IPS-18c (cell line): ENCODE measurements around the gene MKRN2OS.
"Not testable (repeated sequence)": the region's sequence is repeated elsewhere in the genome, so short reads cannot be mapped to it uniquely, and the experiment has no call there.

Experiments
- H3K4me3 ChIP-seq: 2 replicates; pipeline ENCODE4 v1.7.0; 2013; ENCODE audit warnings: low read depth, mild to moderate bottlenecking, low read length, moderate library complexity; ENCODE audit not compliant: insufficient read depth
- H3K9me3 ChIP-seq: one replicate; pipeline ENCODE4 v1.6.1; 2013; ENCODE audit warnings: mild to moderate bottlenecking, low read length, moderate library complexity; ENCODE audit not compliant: control insufficient read depth, insufficient read depth

MKRN2OS gene

GRCh38 chr3:12571986-12572385 lies 26.7 kb upstream of the MKRN2OS start:
- Histone ChIP-seq H3K4me3 (no peak overlapping the region), H3K9me3 (no peaks in the 10 kb centered on the region)

- no peaks in the 10 kb centered on the region for H3K9me3 ChIP-seq
- no peak overlapping the region for H3K4me3 ChIP-seq
Measured at GRCh38 chr3:12569836-12570235, 24.5 kb upstream of the MKRN2OS start.

GRCh38 chr3:12568747-12569146 lies 23.4 kb upstream of the MKRN2OS start:
- H3K4me3 ChIP-seq: no peak overlapping the region

GRCh38 chr3:12566976-12567375 lies 21.7 kb upstream of the MKRN2OS start:
- Histone ChIP-seq H3K9me3 (no peaks in the 10 kb centered on the region), H3K4me3 (no peak overlapping the region)

More at GRCh38 chr3:12568747-12569146, 23.4 kb upstream of the MKRN2OS start:
- H3K9me3 ChIP-seq: no peaks in the 10 kb centered on the region

DNA sequence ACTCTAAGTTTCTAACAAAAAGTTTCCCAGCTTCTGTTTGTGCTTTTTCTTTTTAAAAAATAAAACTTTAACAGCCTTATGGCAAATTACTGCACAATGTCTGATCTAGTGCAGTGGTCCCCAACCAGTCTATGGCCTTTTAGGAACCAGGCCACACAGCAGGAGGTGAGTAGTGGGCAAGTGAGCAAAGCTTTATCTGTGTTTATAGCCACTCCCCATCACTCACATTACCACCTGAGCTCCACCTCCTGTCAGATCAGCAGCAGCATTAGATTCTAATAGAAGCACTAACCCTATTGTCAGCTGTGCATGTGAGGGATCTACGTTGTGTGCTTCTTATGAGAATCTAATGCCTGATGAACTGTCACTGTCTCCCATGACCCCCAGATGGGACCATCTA lies 17.2 kb upstream of the MKRN2OS start:
- no peak overlapping the region for H3K4me3 ChIP-seq

GRCh38 chr3:12561397-12561796 lies 16.1 kb upstream of the MKRN2OS start:
- H3K9me3 ChIP-seq: no peaks in the 10 kb centered on the region

More for the DNA sequence above, 17.2 kb upstream of the MKRN2OS start:
- no peaks in the 10 kb centered on the region for H3K9me3 ChIP-seq

DNA sequence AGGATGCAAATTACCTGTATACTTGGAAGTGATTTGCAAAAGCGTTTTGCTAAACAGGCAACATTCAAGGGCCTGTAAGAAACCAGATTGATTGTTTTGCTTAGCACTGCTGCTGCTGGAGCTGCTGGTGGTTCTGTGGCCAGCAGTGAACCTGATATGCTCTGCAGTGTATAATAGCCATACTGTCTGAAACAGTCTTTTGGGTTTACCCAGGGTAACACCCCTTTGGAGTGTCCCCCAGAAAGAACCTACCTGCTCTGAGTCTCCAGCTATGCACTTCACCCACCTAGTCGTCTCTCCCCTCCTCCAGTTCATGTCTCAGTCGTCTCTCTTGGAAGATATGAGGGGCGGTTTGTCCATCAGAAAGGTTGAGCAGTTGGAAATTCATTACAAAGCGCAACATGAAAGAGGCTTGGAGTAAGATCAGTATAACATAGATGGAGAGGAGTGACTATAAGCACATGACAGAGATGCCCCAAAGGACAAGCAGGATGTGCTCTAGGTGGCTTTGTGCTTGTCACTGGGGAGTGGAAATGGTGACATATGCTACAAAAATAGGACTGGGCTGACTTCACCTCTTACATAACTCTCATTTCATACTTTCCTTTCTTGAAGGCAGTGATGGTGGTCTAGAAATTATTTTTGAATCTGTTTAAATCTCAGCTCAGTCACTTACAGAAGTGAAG lies 15.3 kb upstream of the MKRN2OS start:
- Histone ChIP-seq H3K4me3 (no peak overlapping the region), H3K9me3 (no peaks in the 10 kb centered on the region)

More at GRCh38 chr3:12561397-12561796, 16.1 kb upstream of the MKRN2OS start:
- no peak overlapping the region for H3K4me3 ChIP-seq

- no peak overlapping the region for H3K4me3 ChIP-seq
- H3K9me3 ChIP-seq: no peaks in the 10 kb centered on the region
Measured at GRCh38 chr3:12559520-12559919, 14.2 kb upstream of the MKRN2OS start.

DNA sequence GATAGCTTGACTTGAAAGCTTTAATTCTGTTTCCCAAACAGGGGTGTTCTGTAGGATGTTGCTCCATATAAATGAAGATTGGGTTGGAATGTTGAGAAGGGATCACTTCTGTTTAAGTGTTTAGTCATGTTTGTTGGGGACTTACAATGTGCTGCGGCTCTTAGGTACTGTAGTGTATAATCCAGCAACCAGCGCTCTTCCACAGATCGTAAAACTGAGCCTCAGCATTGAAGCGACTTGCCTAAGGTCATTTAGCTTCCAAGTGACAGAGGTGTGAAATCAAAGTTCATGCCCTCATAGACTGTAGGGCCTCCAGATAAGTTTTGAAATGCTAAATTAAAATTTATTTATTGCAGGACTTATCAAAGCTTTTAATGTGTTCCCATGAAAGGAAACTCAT lies 13.4 kb upstream of the MKRN2OS start:
- Histone ChIP-seq H3K9me3 (no peaks in the 10 kb centered on the region), H3K4me3 (no peak overlapping the region)

DNA sequence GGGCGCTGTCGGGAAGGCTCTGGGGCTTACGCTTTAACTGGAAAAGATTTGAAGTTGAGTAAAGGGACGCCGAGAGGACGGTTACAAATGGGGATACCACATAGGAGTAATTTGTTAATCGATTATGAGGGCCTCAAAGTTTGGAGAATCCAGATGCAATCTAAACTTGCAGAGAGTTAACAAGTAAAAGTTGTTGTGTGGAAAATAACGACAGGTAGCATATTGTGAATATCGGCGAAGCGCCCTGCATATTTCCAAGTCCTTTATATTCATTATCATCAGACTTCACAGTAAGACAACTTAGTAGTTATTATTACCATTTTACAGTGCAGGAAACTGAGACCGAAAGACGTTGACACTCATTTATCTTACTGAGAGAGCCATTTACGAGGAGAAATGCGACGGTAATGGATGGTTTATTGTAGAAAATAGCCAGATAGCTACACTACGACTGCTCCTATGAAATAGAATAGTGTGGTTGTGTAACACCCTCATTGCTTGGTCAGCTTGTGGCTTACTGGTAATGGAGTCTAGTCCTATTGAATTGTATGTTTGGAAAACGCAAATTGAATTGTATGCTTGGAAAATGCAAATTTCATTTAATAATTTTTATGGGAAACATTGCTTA lies 12.3 kb upstream of the MKRN2OS start:
- H3K9me3 ChIP-seq: no peaks in the 10 kb centered on the region
- H3K4me3 ChIP-seq: peak overlapping the region; percentile 95

- H3K9me3 ChIP-seq: no peaks in the 10 kb centered on the region
Measured at GRCh38 chr3:12556690-12557472, 11.6 kb upstream of the MKRN2OS start, which contains the start of gene MKRN2. MKRN2 (plus strand) TSS chr3:12557087; CDS start chr3:12557151, 64 bp downstream.

GRCh38 chr3:12556314-12556689 lies 11.0 kb upstream of the MKRN2OS start:
- Histone ChIP-seq H3K9me3 (no peaks in the 10 kb centered on the region), H3K4me3 (peak overlapping the region; percentile 95)

More at GRCh38 chr3:12556690-12557472, 11.6 kb upstream of the MKRN2OS start, which contains the start of gene MKRN2:
- H3K4me3 ChIP-seq: peak within 1 kb of the TSS; percentile 95

- Histone ChIP-seq H3K4me3 (peak overlapping the region; percentile 22; the same call in 1 of the 2 replicates), H3K9me3 (no peaks in the 10 kb centered on the region)
Measured at GRCh38 chr3:12553921-12554391, 8.7 kb upstream of the MKRN2OS start.

GRCh38 chr3:12549971-12550760 lies 4.9 kb upstream of the MKRN2OS start:
- no peaks in the 10 kb centered on the region for H3K9me3 ChIP-seq

DNA sequence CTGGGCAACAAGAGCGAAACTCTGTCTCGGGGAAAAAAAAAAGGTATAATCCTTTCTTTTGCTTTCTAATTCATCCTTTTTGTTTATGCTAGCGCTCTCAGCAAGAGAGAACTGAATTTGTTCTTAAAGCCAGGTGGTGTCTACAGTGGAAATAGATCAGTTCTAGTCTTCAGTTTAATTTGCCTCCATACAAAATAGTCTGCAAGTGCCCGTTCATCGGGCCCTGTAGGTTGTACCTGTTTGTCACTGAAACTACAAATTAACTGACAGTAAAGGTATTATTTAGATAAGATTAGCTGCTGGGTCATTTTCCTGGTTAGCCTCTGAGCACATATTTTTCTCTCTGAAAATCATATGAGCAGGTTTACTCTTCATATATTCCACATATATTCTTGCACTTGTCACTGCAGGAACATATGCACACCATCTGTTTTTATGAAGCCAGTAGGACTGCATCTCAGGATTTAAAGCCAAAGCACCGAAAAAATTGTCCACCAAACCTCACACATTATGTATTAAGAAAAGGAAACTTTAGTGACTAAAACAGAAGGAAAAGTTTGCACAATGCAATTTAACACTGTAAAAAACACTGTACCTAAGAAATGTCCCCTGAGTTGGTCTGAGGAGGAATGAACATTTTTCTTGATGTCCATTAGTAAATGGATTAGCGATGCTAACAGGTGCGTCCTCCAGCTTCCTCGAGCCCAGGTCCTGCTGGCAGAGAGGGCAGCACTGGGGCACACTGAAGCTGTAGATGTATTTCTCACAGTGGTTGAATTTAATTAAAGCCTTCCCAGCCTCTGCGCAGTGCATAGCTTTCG lies 437 bp downstream of the MKRN2OS start:
- H3K4me3 ChIP-seq: no peak overlapping the region
- no peaks in the 10 kb centered on the region for H3K9me3 ChIP-seq

More at GRCh38 chr3:12549971-12550760, 4.9 kb upstream of the MKRN2OS start:
- H3K4me3 ChIP-seq: no peak overlapping the region

- H3K4me3 ChIP-seq, H3K9me3 ChIP-seq: not testable (repeated sequence)
Measured at GRCh38 chr3:12543497-12543896, 1.8 kb downstream of the MKRN2OS start.
